Measurements from ENCODE around the gene DHRS7. TPM values are rescaled to one million over a fixed set of nuclear protein-coding genes. Genes with fewer than 3 reads are reported as not detected.
A peak's percentile ranks its signal among the peaks of the same experiment; 100 is the strongest.

The DHRS7 gene
- polyA plus RNA-seq, 2 of the 4 experiments (the other 2 are of a cell fraction): 75.4 to 97.5 TPM

DNA sequence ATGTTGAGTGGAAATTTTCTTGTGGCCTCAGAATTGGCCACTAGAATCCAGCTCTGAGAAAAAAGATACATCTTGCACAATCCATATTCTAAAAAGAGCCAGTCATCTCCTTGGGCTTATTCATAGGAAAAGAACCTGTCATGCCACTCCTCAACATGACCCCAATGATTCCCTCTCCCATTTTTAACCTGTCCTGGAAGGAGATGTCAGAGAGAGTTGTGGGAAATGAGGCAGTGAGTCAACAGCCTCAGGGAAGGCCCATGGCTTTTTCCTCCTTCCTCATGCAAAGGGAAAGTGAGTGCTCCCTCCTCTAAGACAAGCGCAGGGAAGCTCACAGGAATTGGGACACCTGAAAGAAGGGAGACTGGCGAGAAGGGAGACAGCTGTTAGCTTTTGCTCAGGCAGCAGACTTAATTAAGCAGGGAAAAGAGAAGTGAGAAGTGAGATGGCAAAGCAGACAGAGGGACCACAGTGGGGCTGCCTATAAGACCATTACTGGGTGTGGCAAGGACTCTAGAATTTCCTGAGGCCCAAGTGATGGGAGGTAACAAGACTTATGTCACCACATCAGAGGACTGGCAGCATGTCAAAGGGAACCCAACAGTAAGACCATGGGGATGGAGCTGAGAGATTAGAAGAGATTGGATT is 10.2 kb upstream of the DHRS7 start:
- TF ChIP-seq, protein P1, sequence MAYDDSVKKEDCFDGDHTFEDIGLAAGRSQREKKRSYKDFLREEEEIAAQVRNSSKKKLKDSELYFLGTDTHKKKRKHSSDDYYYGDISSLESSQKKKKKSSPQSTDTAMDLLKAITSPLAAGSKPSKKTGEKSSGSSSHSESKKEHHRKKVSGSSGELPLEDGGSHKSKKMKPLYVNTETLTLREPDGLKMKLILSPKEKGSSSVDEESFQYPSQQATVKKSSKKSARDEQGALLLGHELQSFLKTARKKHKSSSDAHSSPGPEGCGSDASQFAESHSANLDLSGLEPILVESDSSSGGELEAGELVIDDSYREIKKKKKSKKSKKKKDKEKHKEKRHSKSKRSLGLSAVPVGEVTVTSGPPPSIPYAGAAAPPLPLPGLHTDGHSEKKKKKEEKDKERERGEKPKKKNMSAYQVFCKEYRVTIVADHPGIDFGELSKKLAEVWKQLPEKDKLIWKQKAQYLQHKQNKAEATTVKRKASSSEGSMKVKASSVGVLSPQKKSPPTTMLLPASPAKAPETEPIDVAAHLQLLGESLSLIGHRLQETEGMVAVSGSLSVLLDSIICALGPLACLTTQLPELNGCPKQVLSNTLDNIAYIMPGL (CRISPR knock-in tag; IDR thresholded peaks at IDR 0.05; ENCODE audit: borderline replicate concordance): no peak
- TF ChIP-seq ZSCAN20 (CRISPR knock-in tag; IDR thresholded peaks at IDR 0.05): no peak
- TF ChIP-seq CEBPB (IDR thresholded peaks at IDR 0.05): no peak
- no peak for TF ChIP-seq TFCP2L1 (CRISPR knock-in tag; IDR thresholded peaks at IDR 0.05)
- no peak for TF ChIP-seq FOSB (CRISPR knock-in tag; IDR thresholded peaks at IDR 0.05)
- TF ChIP-seq NFE2L2 (conservative IDR thresholded peaks at IDR 0.05; ENCODE audit: low read length): no peak
- Histone ChIP-seq H3K27ac (no peak overlapping the region), H3K4me1 (no peaks in the 10 kb centered on the region), H3K9me3 (peaks cover 6% of the 10 kb centered on the region; the same call in 1 of the 3 replicates), H3K4me3 (no peak overlapping the region), H3K4me2 (no peak overlapping the region)
- DNase-seq (ENCODE audit: low read depth in 1 of 2, low spot score in 1 of 2) (no peak), ATAC-seq (0 out of 6 replicates have a peak, but pooled peaks of 1 of the 2 experiments have one; percentile 42), FAIRE-seq (no peak)
- ChIA-PET POLR2A (interaction anchor here (2.1 kb wide), 1 partner anchor 10 kb away, joined by 5 read pairs; the partner anchor contains the start of gene DHRS7), CTCF (interaction anchor here (0.9 to 3.9 kb wide), 2 partner anchors 10 kb away, joined by 4 to 14 read pairs; partner anchors contain the start of gene DHRS7)
- 52% methylated on average over 2 of the region's 2 CpGs for WGBS (ENCODE audit: missing lambda C conversion rate)

DNA sequence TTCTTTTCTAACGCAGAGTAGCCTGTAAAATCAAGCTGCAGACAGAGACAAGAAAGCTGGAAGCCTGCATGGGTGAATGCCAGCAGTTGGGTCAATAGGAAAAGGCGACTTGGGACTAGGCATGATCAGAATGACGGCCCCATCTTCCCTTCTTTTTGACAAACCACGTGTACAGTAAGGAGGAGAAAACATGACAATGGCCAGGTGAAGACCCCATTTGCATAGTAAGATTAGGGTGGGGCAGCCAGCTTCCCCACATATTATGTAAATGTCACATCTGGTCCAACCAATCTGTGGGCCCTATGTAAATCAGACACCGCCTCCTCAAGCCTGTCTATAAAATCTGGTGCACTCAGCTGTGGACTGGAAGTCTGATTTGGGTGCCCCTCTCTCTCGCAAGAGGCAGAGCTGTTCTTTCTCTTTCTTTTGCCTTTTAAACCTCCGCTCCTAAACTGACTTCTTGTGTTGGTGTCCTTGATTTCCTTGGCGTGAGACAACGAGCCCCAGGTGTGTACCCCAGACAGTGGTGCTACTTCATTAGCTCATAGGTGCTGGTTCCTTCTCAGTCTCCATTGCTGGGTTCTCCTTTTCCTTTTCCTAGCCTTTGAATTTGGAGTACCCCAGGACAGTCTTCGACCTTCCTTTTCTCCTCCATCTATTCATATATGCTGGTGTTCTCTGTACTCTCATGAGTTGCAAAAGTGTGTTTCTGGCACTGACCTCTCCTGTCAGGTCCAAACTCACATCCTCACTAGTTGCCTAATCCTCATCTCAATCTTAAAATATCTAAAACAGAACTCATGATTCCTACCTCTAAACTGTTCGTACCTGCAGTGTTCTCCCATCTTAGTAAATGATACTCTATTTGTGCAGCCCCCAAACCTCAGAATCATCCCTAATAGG is 9.4 kb upstream of the DHRS7 start:
- ATAC-seq: no peak
- Histone ChIP-seq H3K9me3 (peaks cover 3% of the 10 kb centered on the region; the same call in 1 of the 3 replicates), H3K27ac (no peak overlapping the region), H3K4me2 (no peak overlapping the region), H3K4me3 (no peak overlapping the region), H3K4me1 (no peaks in the 10 kb centered on the region)
- 64% methylated on average over 11 of the region's 11 CpGs for WGBS (ENCODE audit: missing lambda C conversion rate)
- FAIRE-seq: no peak
- no peak for DNase-seq (ENCODE audit: low read depth in 1 of 2, low spot score in 1 of 2)
- ChIA-PET POLR2A (interaction anchor here (2.1 kb wide), 1 partner anchor 9 kb away, joined by 5 read pairs; the partner anchor contains the start of gene DHRS7), CTCF (interaction anchor here (0.8 to 3.9 kb wide), 4 partner anchors 9 to 23 kb away, joined by 3 to 14 read pairs (median 4); partner anchors contain the start of gene DHRS7)
- TF ChIP-seq EHMT2 (IDR thresholded peaks at IDR 0.05; ENCODE audit: low read depth): no peak
- TF ChIP-seq, protein P2, sequence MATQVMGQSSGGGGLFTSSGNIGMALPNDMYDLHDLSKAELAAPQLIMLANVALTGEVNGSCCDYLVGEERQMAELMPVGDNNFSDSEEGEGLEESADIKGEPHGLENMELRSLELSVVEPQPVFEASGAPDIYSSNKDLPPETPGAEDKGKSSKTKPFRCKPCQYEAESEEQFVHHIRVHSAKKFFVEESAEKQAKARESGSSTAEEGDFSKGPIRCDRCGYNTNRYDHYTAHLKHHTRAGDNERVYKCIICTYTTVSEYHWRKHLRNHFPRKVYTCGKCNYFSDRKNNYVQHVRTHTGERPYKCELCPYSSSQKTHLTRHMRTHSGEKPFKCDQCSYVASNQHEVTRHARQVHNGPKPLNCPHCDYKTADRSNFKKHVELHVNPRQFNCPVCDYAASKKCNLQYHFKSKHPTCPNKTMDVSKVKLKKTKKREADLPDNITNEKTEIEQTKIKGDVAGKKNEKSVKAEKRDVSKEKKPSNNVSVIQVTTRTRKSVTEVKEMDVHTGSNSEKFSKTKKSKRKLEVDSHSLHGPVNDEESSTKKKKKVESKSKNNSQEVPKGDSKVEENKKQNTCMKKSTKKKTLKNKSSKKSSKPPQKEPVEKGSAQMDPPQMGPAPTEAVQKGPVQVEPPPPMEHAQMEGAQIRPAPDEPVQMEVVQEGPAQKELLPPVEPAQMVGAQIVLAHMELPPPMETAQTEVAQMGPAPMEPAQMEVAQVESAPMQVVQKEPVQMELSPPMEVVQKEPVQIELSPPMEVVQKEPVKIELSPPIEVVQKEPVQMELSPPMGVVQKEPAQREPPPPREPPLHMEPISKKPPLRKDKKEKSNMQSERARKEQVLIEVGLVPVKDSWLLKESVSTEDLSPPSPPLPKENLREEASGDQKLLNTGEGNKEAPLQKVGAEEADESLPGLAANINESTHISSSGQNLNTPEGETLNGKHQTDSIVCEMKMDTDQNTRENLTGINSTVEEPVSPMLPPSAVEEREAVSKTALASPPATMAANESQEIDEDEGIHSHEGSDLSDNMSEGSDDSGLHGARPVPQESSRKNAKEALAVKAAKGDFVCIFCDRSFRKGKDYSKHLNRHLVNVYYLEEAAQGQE (IDR thresholded peaks at IDR 0.05): no peak
- no peak for TF ChIP-seq PHF8 (IDR thresholded peaks at IDR 0.05; ENCODE audit: borderline replicate concordance, low read depth)
- TF ChIP-seq MAFK (IDR thresholded peaks at IDR 0.05; ENCODE audit: partially characterized antibody): no peak
- no peak for TF ChIP-seq HDAC2 (IDR thresholded peaks at IDR 0.05)
- TF ChIP-seq POLR2A (IDR thresholded peaks at IDR 0.05; ENCODE audit: low read length): no peak
- TF ChIP-seq, protein P3, sequence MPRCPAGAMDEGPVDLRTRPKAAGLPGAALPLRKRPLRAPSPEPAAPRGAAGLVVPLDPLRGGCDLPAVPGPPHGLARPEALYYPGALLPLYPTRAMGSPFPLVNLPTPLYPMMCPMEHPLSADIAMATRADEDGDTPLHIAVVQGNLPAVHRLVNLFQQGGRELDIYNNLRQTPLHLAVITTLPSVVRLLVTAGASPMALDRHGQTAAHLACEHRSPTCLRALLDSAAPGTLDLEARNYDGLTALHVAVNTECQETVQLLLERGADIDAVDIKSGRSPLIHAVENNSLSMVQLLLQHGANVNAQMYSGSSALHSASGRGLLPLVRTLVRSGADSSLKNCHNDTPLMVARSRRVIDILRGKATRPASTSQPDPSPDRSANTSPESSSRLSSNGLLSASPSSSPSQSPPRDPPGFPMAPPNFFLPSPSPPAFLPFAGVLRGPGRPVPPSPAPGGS (IDR thresholded peaks at IDR 0.05): no peak
- TF ChIP-seq BHLHE40 (IDR thresholded peaks at IDR 0.05; ENCODE audit: low read depth, low read length): no peak
- no peak for TF ChIP-seq NPAS2 (CRISPR knock-in tag; IDR thresholded peaks at IDR 0.05; ENCODE audit: borderline replicate concordance)
- no peak for TF ChIP-seq ZFP36 (IDR thresholded peaks at IDR 0.05; ENCODE audit: borderline replicate concordance, partially characterized antibody)
- TF ChIP-seq RFX5 (IDR thresholded peaks at IDR 0.05): no peak
- TF ChIP-seq FOXS1 (CRISPR knock-in tag; IDR thresholded peaks at IDR 0.05): no peak
- no peak for TF ChIP-seq ESRRA (IDR thresholded peaks at IDR 0.05; ENCODE audit: borderline replicate concordance, low read length)
- no peak for TF ChIP-seq CHD2 (IDR thresholded peaks at IDR 0.05; ENCODE audit: low read length, partially characterized antibody)
- no peak for TF ChIP-seq RAD21 (conservative IDR thresholded peaks at IDR 0.05 in 1 of 2, IDR thresholded peaks at IDR 0.05 in 1 of 2)

Data from A549 (cell line).